Kidney (tissue), 14 donors: ENCODE measurements around the gene OR52N5. TPM values are rescaled to one million over a fixed set of nuclear protein-coding genes. Genes with fewer than 3 reads are reported as not detected.

ENCODE experiments used
- DNase-seq, 5 donors: peaks; one replicate each; pipeline ENCODE4 v3.0.0-alpha.2; 2013 to 2020
- FAIRE-seq: peaks from 2 replicates; lab custom pipeline; 2012; peaks lifted over from hg19 to GRCh38; lab: Jason Lieb, UNC
- H3K27ac ChIP-seq, 2 donors: one replicate each; pipeline ENCODE4 v1.7.0; 2013; ENCODE audit warnings: low read depth in 2 of 2, low read length in 2 of 2, inconsistent platforms in 1 of 2
- H3K27me3 ChIP-seq: one replicate; pipeline ENCODE4 v1.7.1; 2013; ENCODE audit warnings: low read length, inconsistent platforms; ENCODE audit not compliant: control insufficient read depth, insufficient read depth
- H3K36me3 ChIP-seq, 3 donors: one replicate each; pipeline versions ENCODE4 v1.7.0 to v1.7.1; 2013; ENCODE audit warnings: low read length in 3 of 3, control low read depth in 1 of 3, inconsistent platforms in 1 of 3; ENCODE audit not compliant: insufficient read depth in 3 of 3, control insufficient read depth in 2 of 3
- H3K4me1 ChIP-seq, 3 donors: one replicate each; pipeline versions ENCODE4 v1.7.0 to v1.7.1; 2013; ENCODE audit warnings: low read length in 3 of 3, inconsistent platforms in 1 of 3, low read depth in 1 of 3; ENCODE audit not compliant: control insufficient read depth in 2 of 3, insufficient read depth in 2 of 3
- H3K4me3 ChIP-seq, 3 donors: one replicate each; pipeline versions ENCODE4 v1.7.0 to v1.8.1; 2013; ENCODE audit warnings: low read length in 3 of 3, control low read depth in 1 of 3, inconsistent platforms in 1 of 3
- H3K9ac ChIP-seq, 3 donors: one replicate each; pipeline versions ENCODE4 v1.7.0 to v1.7.1; 2013; ENCODE audit warnings: low read length in 3 of 3, control low read depth in 1 of 3, inconsistent platforms in 1 of 3
- H3K9me3 ChIP-seq, 3 donors: one replicate each; pipeline versions ENCODE4 v1.7.0 to v1.7.1; 2013; ENCODE audit warnings: low read length in 3 of 3, control low read depth in 1 of 3, inconsistent platforms in 1 of 3; ENCODE audit not compliant: control insufficient read depth in 2 of 3, insufficient read depth in 1 of 3
- CTCF ChIP-seq: IDR thresholded peaks from 3 replicates; pipeline ENCODE4 v1.5.1; 2012; ENCODE audit warnings: mild to moderate bottlenecking, moderate library complexity, borderline replicate concordance; ENCODE audit not compliant: insufficient read depth; ENCODE audit errors: extremely low read depth
- intact Hi-C: fragments of 100-400 bp; cut with DNase I; formaldehyde crosslinking; loops from one replicate; pipeline ENCODE4 v1.11.1; 2022
- polyA plus RNA-seq: library from polyadenylated mRNA; stranded (reverse); fragments of 350-450 nt; fragmentation: Illumina TruSeq; extraction: RNeasy Lipid Tissue Mini Kit (QIAGEN cat#74804); gene quantifications from one replicate; pipeline ENCODE4 v1.2.3, GENCODE V29; 2014; ENCODE audit warnings: low read depth, low replicate concordance; ENCODE audit not compliant: insufficient read depth
- total RNA-seq: library from RNA; stranded (reverse); fragmentation: NEBNext Ultra II Directional; extraction: Animal tissue kit (Norgen Biotek cat#: 25700); gene quantifications from one replicate; pipeline ENCODE4 v1.2.1, GENCODE V29; 2021
- donor health status: control.
- donor health status: control.
- donor health status: control.
- donor health status: control.
- donor health status: control.
- donor health status: DM: yes; HTN: yes; CAD: no.
- donor health status: Normal renal cell carcinoma (clear cell type).

The OR52N5 gene
- total and polyA plus RNA-seq, 2 donors from 2014 or later: not detected

GRCh38 chr11:5737091-5737490, 46.1 kb downstream of the OR52N5 start:
- FAIRE-seq (no peak), DNase-seq (peak in 2 of 5 donors; percentile 3 to 5)
- no peak for TF ChIP-seq CTCF
- Histone ChIP-seq H3K4me3 (no peak overlapping the region), H3K9ac (no peak overlapping the region), H3K27ac (no peak overlapping the region), H3K4me1 (no peaks in the 10 kb centered on the region), H3K36me3 (no peaks in the 10 kb centered on the region), H3K27me3 (no peaks in the 10 kb centered on the region), H3K9me3 (no peaks in the 10 kb centered on the region)
- intact Hi-C loops: no loop called here

- no peaks in the 10 kb centered on the region for H3K4me1 ChIP-seq
- DNase-seq (no peak), FAIRE-seq (no peak)
- H3K9me3 ChIP-seq: no peaks in the 10 kb centered on the region
- H3K9ac ChIP-seq: no peak within 1 kb of the TSS
- H3K27me3 ChIP-seq: no peaks in the 10 kb centered on the region
- no peak within 1 kb of the TSS for H3K4me3 ChIP-seq
- H3K36me3 ChIP-seq: no peaks in the 10 kb centered on the region
- intact Hi-C loops: no loop called here
- TF ChIP-seq CTCF: no peak
- H3K27ac ChIP-seq: no peak within 1 kb of the TSS
Measured at GRCh38 chr11:5736396-5736795, 46.8 kb downstream of the OR52N5 start, which contains the start of gene OR56B1. OR56B1 (plus strand) TSS chr11:5736448; CDS start chr11:5736517, 69 bp downstream.

GRCh38 chr11:5727691-5728090, 55.5 kb downstream of the OR52N5 start:
- Histone ChIP-seq H3K27ac (no peak overlapping the region), H3K27me3 (no peaks in the 10 kb centered on the region), H3K9ac (no peak overlapping the region), H3K4me1 (no peaks in the 10 kb centered on the region), H3K4me3 (no peak overlapping the region), H3K9me3 (no peaks in the 10 kb centered on the region), H3K36me3 (no peaks in the 10 kb centered on the region)
- intact Hi-C loops: no loop called here
- DNase-seq: no peak
- FAIRE-seq: no peak
- no peak for TF ChIP-seq CTCF

- no peak for TF ChIP-seq CTCF
- H3K27me3 ChIP-seq: no peaks in the 10 kb centered on the region
- H3K36me3 ChIP-seq: no peaks in the 10 kb centered on the region
- FAIRE-seq (no peak), DNase-seq (no peak)
- H3K27ac ChIP-seq: no peak overlapping the region
- no peaks in the 10 kb centered on the region for H3K4me1 ChIP-seq
- no peaks in the 10 kb centered on the region for H3K9me3 ChIP-seq
- no peak overlapping the region for H3K4me3 ChIP-seq
- no peak overlapping the region for H3K9ac ChIP-seq
- intact Hi-C loops: no loop called here
Measured at GRCh38 chr11:5726351-5726750, 56.8 kb downstream of the OR52N5 start.
